LNCaP clone FGC (cell line): ENCODE results near the gene CLEC4G.

Source experiments
- DNase-seq: peaks from one replicate; pipeline ENCODE4 v3.0.0-alpha.2; 2011; ENCODE audit warnings: low read depth
- H3K4me3 ChIP-seq: 2 replicates; pipeline ENCODE4 v1.5.1; 2011; ENCODE audit warnings: mild to moderate bottlenecking, low read depth, low read length, control low read depth
- CTCF ChIP-seq: IDR thresholded peaks from 2 replicates; pipeline ENCODE4 v1.5.1; 2012; ENCODE audit warnings: mild to moderate bottlenecking; ENCODE audit not compliant: control insufficient read depth, insufficient read depth; ENCODE audit errors: extremely low read depth

The CLEC4G gene

GRCh38 chr19:7710616-7711015 is 21.3 kb downstream of the CLEC4G start:
- TF ChIP-seq CTCF, result no peak
- DNase-seq, result no peak

GRCh38 chr19:7709932-7710460 is 21.9 kb downstream of the CLEC4G start:
- no peak for DNase-seq
- TF ChIP-seq CTCF, result no peak
- H3K4me3 ChIP-seq, result no peak overlapping the region

More at GRCh38 chr19:7710616-7711015, 21.3 kb downstream of the CLEC4G start:
- H3K4me3 ChIP-seq, result no peak overlapping the region

- TF ChIP-seq CTCF, result no peak
- DNase-seq, result no peak
- no peak overlapping the region for H3K4me3 ChIP-seq
These were observed 24.9 kb downstream of the CLEC4G start for GRCh38 chr19:7706955-7707456.

- TF ChIP-seq CTCF, result no peak
- no peak for DNase-seq
- no peak overlapping the region for H3K4me3 ChIP-seq
These were observed 25.5 kb downstream of the CLEC4G start for GRCh38 chr19:7706188-7706954.

GRCh38 chr19:7705387-7706187 is 26.3 kb downstream of the CLEC4G start:
- no peak for DNase-seq
- H3K4me3 ChIP-seq, result no peak overlapping the region
- no peak for TF ChIP-seq CTCF

- no peak overlapping the region for H3K4me3 ChIP-seq
- no peak for TF ChIP-seq CTCF
- DNase-seq, result no peak
These were observed 27.4 kb downstream of the CLEC4G start for GRCh38 chr19:7704280-7705060.
